Stimulated activated CD4-positive, alpha-beta T cell treated with anti-CD3 and anti-CD28 coated beads, Interleukin-4, amount 100 ng/mL, for 4 hours (primary cell): ENCODE results near the gene KRT33A.
A peak's percentile ranks its signal among the peaks of the same experiment; 100 is the strongest.

ENCODE experiments used
- DNase-seq, 2 experiments: peaks; one replicate each; pipeline ENCODE4 v3.0.0-alpha.2; 2020

KRT33A gene

DNA sequence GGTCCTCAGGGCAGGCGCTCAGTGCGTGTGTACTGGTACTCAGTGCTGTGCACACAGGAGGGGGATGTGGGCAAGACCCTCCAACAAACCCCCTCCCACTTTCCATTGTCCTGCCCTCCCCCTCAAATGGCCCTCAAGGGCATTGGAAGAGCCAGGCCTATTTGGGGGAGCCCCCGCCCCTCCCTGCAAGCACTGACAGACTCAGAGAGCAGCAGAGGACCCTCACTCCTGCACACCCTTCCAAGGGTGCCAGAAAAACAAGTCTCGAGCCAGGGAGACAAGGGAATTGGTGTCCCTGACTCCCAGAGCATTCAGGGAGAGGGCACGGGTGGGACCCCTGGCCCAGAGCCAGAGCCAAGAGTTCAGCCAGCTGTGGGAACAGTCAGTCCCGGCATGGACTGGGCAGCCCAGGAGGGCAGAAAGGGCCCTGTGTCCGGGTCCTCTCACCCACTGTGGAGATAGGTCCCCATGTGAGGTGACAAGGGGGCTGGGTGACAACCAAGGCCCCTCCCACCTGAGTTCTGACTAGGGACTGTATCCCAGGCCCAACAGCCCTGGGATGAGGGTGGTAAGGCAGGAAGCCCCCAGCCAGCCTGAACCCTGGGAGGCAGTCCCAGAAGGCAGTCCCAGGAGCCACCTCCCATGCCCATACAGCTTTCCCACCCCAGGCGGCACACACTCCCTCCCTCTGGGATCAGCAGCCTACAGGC, 23.1 kb downstream of the KRT33A start:
- no peak for DNase-seq

DNA sequence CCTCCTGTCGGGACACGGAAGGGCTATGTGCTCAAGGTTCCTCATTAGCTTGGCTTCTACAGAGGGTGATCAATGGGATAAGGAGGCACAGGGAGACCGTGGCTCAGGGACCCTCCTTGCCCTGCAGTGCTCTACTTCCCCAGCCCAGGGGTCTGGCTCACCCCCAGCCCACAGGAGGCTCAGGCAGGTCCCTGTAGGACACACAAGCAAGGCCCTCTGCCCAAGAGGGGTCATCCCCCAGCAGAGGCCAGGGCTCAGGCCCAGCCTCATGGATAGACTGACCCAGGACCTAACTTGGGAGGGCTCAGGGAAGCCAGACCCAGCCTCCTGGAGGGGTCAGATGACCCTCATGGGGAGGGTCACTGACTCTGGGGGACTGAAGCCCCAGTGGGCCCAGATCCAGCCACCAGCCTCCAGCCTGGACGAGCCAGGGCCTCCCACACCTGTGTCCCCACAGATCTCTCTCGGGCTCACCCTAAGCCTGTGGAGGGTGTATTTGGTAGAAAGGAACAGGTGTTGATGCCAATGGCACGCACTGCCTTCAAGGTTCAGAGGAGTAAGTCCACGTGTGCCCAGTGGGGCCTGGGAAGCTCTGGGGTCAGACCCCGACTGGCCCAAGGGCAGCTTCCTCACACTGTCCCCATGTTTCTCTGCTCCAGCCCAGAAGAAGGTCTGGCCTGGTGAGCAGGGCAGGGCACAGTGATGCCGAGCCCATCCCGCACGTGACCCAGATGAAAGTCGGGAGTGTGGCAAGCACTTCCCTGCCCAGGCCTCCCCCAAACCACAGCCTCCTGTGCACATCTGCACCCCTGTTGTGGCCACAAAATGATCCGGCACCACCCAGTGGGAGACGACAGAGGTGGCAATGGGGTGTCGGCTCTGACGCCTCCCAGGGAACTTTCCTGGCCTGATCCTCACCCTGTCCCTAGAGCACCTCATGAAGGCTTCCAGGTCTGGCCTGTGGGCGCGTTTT, 24.2 kb downstream of the KRT33A start:
- no peak for DNase-seq

DNA sequence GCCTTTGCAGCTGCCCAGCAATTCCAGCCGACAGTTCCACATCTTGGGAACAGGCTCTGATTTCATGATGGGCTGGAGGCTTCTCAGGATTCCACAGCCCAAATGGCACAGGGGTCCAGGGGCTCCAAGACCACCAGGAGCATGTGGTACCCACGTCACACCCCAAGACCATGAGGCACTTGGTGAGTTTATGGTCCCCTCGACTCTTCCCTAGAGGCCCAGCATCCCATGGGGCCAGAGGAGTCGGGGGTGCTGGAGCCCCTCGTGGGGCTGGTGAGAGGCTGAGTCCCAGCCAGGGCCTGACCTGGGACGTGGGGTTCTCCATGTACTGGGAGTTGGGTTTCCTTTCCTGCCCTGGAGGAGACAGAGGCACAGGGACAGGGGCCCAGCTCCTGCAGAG, 25.0 kb downstream of the KRT33A start:
- DNase-seq, result no peak

DNA sequence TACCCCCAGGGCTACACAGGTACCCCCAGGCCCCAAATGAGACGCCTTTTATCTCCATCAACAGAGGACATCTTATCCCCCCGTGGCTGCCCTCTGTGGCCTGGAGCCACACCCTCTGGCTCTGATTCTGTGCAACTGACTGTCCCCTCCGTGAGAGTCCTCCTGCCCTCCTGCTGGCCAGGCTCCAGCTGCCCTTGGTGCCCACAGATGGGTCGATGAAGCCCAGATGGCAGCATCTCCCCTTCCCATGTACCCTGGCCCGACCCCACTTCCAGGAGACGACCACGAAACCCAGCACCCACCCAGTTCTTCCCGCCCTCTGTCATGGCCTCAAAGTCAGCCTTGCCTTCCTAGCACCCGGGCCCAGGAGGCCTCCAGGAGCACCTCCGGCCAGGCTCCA, 25.5 kb downstream of the KRT33A start:
- no peak for DNase-seq

DNA sequence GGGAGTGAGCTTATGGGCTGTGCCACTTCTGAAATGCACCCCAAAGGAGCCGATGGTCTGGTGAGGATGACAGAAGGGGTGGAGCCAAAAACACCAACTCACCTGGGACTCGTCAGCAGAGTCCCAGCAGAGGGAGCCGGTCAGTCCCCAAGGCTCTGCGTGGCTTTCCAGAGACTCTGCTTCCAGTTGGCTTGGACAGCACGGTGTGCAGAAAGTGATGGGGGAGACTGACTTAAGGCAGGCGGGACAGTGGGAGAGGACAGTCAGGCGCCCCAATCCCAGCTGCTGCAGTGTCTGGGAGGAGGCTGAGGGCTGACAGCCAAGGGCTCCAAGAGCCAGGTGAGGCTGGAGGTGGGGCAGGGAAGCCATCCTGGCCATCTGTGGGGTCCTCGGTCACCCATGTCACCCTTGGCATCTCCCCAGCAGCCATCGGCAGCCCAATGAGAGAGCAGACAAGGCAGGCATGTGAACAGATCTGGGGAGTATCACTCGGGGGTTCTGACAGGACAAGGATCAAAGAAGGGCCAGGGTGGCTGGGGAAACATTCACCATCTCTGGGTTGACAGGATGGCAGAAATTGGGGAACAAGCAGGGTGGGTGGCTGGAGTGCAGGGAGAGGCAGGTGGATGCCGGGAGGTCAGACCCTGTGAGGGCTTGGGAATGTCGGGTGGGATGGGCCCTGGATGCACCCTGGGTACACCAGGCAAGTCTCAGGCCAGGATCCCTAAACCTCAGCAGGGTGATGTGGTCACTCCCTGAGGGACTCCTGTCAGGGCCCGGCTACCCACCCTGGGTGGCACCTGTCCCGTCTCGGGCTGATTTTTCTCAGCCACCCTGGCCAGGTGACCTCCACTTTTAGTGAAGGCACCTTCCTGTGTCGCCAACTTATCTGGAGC, 26.2 kb downstream of the KRT33A start:
- no peak for DNase-seq

DNA sequence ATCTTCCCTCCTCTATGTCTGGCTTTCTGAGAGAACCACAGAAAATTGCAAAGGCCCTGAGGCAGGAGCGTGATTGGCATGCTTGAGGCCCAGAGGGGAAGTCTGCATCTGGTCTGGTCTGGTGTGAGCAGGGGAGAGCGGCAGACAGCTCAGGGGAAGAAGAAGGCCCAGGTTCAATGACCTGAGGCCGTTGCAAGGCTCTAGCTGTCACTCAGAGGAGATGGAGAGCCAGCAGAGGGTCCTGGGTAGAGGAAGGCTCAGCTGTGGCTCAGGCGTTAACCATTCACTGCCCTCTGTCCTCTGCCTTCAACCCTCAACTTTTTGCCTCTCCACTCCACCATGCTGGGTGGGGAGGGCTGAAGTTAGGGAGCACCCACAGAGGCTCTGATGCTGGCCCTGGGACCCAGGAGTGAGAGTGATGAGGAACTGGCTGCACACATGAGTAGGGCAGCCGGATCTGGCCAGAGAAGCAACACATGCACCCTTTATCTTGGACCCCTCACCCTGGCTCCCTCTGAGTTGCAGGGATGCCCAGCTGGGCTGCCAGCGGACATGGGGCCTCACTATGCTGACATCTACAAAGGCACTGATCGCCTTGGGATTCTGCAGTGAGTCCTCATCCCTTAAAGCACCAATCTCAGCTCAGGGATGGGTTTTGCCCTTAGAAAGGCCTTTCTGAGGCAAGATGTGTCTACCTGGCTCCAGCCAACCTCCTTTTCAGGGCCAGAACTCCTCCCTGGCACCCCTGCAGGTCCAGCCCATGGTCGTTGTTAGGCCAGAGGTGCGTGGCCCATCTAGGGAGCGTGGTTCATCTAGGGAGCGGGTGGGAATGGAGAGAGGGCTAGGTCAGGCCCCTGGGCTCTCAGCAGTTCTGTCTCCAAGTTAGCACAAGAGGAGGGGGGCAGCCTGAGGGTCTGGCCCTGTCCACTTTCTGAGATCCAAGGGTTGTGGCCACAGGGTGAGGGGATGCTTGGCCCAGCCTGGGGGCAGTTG, 27.4 kb downstream of the KRT33A start:
- DNase-seq, result no peak

DNA sequence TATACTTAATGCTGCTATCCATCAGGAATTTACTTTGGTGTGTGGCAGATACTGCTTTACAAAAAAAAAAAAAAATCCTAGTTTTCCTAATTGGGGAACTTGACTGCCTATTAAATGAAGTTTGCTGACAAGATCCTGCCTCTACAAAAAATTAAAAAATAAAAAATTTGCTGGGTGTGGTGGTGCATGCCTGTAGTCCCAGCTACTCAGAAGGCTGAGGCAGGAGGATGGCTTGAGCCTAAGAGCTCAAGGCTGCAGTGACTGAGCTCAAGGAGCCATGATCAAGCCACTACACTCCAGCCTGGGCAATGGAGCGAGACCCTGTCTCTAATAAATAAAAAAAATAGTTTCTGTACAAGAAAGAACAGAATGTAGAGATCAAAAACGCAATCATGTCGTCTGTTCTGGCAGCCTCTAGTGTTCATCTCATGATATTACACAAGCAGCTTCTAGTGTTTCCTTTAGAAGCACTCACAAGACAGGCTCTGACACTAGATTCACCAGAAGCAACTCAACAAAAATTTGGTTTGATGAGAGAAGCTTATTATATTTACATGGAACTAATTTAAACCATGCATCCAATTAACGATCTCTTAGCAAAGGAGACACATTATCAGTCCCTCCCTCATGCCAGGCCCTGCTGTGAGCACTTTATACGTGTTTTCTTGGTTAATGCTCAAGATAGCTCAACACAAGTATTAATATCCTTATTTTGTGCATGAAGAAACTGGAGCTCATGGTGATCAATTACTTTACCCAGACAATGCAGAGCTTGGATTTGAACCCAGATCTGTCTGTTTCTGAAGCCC, 28.3 kb downstream of the KRT33A start:
- DNase-seq, result no peak

DNA sequence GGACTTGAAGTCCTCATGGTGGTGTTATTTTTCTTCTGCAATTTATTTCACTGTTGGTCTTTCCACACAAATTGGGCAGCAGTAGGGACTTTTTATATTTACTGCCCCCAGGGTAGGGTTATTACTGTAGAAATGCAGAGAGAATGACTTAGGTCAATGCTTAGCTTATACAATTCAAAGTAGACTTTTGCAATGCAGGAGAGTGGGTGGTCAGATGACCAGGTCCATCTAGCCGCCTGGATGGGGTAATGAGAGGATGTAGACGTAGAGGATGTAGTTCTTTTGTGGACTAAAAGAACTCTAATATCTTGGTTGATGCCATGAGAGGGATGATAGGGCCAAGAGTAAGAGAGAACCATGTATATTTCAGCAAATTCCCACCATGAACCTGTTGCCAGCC, 32.4 kb downstream of the KRT33A start:
- no peak for DNase-seq

DNA sequence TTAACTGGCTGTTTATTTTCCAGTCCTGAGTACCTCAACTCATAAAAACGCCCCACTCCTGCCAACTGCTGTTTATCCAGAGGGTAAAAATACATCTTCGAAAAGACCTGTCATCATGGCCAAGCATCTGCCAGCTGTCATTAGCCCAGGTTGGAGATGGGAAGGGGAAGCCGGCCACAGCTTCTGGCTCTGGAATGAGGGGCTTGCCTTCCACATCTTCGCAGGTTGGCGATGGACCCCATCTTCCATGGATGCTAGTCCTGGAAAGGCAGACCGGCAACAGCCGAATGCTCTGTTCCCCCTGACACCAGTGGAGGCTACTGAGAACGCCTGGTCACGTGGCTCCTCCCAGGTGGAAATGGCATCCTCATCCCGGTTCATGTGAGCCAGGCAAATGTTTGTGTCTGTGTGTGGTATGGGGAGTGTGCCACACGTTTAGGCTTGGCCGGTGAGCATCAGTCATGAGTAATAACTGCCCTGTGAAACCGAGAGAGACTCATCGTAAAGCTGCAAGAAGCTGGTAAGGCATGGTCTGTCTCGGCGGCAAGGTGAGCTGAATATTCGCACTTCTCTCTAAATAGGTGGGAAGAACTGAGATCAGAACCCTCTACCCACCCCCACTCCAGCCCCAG, 34.7 kb downstream of the KRT33A start:
- no peak for DNase-seq

DNA sequence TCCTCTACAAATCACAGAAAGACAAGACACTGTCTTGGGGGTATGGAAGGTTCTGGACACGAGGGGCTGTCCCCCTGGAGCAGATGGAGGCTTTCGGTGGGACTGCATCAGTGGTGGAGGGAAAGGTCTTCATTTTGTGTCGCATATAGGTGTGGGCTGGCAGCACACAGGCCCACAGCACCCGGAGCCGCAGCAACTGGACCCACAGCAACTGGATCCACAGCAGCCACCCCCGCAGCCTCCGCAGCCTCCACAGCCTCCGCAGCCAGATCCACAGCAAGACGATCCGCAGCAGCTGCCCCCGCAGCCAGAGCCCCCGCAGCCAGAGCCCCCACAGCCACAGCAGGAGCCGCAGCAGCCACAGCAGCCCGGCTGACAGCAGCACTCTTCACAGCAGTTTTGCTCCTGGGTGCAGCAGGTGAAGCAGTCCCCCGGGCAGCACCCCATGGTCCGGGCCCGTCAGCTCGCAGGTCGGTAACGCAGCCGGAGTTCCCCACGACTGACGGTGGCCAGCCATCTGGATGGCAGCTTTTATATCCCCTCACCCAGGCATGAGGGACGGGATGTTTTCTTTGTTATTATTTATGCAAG, 35.3 kb downstream of the KRT33A start, which contains the start of gene KRTAP17-1:
Gene KRTAP17-1 (minus strand): TSS at position 507 of the 591 bp plus-strand sequence. CDS start 60 bp downstream, at position 447.
- no peak for DNase-seq

DNA sequence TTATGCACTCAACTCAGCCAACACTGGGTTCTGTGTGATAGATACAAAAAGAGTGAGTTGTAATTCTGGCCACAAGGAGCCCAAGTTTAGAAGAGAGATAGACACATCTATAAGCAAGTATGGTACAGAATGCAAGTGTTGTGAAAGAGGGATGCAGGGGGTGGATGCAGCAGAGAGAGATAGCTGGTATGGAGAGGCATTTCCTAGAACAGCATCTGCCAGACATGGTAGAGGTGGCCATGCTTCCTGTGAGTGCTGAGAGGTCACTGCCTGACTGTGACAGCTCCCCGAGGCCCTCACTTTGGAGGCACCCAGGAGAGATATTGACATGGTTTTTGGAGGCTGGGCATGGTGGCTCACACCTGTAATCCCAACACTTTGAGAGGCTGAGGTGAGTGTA, 39.5 kb downstream of the KRT33A start:
- no peak for DNase-seq

DNA sequence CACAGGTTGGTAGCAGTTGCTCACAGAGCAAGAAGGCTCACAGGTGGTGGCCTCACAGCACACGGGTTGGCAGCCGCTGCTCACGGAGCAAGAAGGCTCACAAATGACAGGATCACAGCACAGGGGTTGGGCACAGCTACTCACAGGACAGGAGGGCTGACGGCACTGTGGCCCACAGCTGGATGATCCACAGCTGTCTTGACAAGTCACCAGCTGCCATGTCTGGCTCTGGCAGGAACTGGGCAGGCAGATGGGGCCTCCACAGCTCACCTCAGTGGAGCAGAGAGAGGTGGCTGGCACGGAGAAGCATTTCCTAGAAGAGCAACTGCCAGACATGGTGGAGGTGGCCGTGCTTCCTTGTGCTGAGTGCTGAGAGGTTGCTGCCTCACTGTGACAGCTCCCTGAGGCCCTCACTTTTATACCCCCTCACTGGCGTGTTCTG, 41.7 kb downstream of the KRT33A start, which contains the start of gene KRTAP16-1:
Gene KRTAP16-1 (minus strand): TSS at position 392 of the 442 bp plus-strand sequence. CDS start 56 bp downstream, at position 336.
- peak in 1 of 2 experiments; percentile 21 for DNase-seq

DNA sequence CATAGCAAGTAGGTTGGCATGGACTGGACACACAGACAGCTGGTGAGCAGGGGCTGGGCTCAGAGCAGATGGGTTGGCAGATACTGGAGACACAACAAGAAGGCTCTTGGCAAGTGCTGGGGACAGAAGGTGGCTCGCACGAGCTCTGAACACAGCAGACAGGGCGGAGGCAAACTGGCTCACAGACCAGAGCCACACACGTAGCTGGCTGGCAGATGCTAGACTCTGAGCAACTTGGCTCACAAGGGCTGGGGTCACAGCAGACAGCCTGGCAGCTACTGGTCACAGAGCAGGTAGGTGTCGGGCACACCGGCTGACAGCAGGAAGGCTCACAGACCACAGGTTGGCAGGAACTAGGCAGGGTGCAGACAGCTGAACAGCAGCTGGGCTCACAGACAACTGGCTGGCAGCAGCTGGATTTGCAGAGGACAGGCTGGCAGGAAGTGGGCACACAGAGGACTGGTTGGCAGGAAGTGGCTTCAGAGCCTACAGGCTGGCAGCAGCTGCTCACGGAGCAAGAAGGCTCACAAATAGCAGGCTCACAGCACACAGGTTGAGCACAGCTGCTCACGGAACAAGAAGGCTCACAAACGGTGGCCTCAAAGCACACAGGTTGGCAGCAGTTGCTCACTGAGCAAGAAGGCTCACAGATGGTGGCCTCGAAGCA, 42.2 kb downstream of the KRT33A start:
- DNase-seq, result peak; percentile 25 to 63

DNA sequence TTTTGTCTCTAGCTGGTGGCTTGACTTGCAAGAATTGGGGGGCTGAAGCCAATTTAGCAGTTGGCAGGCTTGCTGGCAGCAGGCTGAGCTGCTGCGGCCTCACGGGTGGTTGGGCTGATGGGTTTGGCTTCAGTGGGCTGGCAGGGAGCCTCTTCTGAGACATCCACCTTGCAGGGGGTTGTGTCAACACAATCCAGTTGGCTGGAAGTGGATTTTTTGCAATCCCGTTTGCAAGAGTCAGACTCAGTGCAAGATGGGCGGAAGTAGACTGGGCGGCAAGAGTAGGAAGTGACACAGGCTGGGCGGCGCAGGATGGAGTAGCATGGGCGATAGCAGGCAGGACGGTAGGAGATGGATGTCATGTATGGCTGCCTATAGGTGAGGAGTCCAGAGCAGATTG, 43.0 kb downstream of the KRT33A start:
- no peak for DNase-seq

DNA sequence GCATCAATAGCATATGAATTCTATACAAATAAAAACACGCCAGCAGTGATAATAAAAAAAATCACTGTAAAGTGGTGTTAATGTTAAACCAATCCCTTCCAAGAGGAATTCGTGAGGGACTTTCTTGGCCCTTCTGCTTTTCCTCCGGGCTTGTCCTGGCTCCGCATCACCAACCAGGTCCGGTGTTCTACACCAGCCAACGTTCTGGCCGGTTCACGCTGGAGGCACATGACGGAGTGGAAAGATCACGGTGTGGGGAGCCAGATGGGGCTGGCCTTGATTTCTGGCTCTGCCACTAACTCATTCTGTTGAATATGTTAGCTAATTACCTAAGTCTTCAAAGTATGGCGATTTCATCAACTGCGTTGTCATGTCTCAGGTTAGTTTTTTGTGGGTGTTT, 46.5 kb downstream of the KRT33A start:
- DNase-seq, result no peak

DNA sequence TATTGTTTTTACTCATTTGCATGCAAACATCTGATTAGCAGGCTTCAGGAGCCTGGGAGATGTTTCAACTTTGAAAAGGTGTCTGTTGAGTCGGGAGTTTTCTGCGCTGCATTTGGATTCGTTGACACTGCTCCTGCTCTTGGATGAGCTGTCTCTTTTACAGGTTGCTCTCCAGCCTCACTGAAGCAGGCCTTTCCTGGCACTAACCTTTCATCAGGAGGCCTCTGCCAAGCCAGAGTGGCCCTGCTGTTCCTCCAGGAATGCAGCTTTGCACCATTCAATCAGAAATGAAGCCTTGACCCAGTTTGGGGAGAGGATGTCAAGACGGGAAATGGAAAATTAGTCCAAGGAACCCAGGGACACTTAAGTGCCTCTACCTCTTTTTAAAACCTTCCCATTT, 47.6 kb downstream of the KRT33A start:
- no peak for DNase-seq

DNA sequence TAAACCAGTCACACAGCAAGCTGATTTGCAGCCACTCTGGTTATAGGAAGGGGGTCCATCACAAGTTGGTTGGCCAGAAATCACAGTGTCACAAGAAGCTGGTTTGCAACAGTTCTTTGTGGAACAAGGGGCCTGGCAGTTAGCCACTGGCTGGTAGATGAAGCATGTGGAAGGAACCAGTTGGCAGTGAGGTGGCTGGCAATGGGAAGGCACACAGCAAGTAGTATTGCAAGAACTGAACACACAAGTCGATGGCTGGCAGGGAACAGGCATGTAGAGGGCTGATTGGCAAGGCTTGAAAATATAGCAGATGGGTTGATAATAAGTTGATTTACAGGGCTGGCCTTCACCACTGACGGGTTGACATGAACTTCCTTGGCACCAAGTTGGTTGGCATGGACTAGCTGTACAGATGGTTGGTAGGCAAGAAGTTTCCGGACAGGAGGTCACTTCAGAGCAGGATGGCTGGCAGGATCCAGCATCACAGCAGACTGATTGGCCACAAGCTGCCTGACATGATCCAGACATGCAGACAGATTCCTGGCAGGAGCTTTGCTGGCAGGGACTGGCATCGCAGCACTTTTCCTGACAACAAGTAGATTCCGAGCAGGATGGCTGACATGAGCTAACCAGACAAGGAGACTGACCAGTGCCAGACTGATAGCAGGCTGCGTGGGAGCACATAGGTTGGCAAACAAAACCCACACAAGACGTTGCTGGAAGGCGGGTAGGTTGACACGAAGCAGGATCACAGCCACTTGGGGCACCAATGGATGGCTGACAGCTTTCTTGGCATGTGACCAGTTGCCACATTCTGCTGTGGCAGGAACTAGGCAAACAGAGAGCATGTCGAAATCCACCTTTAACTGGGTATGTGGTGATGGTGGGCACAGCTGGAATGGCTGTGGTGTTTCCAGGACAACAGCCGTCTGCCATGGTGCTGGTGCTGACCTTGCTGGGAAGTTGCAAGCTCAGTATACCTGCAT, 48.4 kb downstream of the KRT33A start, which contains the start of gene KRTAP29-1:
Gene KRTAP29-1 (minus strand): TSS at position 936 of the 986 bp plus-strand sequence. CDS start 0 bp downstream, at position 936.
- DNase-seq, result no peak
